ENCODE data around the gene SELENOS. TPM values are rescaled to one million over a fixed set of nuclear protein-coding genes. Genes with fewer than 3 reads are reported as not detected.

The SELENOS gene
- total RNA-seq, 1 experiment from 2014 or later, result 145 TPM

DNA sequence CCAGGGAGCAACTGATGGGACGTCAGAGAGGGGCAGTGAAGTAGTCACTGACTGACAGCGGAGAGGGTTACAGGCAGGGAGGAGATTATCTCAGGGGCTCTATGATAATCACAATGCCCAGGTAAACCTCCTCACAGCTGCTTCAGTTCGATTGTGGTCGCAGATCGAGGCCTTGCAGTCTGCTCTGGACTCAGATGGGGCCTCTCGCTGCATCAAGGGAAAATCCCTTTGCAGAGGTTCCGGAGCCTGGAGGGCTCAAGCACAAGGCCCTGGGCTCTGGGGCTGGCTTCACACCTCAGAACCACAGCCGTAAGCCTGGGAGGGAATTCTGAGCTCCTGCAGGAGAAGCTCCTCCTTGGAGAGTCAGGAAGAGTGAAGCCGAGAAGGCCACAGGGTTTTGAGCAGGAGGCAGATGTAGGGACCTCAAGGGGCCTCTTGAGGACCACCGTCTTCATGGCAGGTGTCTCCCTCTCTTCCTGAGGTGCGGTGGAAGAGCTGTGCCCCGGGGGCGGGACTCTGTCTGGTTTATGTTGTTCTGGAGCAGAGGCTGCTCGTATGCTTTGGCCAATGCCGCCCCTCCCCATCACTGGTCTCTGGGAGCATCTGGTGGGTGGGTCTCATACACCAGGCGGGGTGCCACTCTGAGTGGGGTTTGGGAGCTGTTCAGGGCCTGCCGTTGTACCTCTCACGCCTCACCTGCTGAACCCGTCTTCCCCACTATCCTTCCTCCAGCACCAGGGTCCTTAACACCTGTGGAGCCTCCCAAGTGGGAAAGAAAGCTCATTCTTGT, 37.2 kb upstream of the SELENOS start:
- CTCF ChIA-PET, result interaction anchor here (0.5 kb wide), 1 partner anchor 327 kb away, joined by 3 read pairs; no protein-coding TSS in a partner anchor
- Mint-ChIP-seq H3K4me3 (ENCODE audit: unreplicated experiment) (no peak overlapping the region), H3K4me1 (ENCODE audit: insufficient read depth, unreplicated experiment) (peaks cover 14% of the 10 kb centered on the region), H3K27ac (ENCODE audit: low read depth, unreplicated experiment) (no peak overlapping the region), H3K36me3 (ENCODE audit: insufficient read depth, unreplicated experiment) (peaks cover 8% of the 10 kb centered on the region), H3K27me3 (ENCODE audit: insufficient read depth, unreplicated experiment) (no peaks in the 10 kb centered on the region), H3K9me3 (ENCODE audit: unreplicated experiment) (peaks cover 7% of the 10 kb centered on the region)
- no peak for DNase-seq (ENCODE audit: unreplicated experiment)
- intact Hi-C loops (cut with micrococcal nuclease), result no loop called here
- POLR2A ChIA-PET, result interaction anchor here (0.7 kb wide), 1 partner anchor 133 kb away, joined by 3 read pairs; no protein-coding TSS in a partner anchor
- no TSS peak for BruUV-seq (replicated peaks)
- TF ChIP-seq, protein P1, sequence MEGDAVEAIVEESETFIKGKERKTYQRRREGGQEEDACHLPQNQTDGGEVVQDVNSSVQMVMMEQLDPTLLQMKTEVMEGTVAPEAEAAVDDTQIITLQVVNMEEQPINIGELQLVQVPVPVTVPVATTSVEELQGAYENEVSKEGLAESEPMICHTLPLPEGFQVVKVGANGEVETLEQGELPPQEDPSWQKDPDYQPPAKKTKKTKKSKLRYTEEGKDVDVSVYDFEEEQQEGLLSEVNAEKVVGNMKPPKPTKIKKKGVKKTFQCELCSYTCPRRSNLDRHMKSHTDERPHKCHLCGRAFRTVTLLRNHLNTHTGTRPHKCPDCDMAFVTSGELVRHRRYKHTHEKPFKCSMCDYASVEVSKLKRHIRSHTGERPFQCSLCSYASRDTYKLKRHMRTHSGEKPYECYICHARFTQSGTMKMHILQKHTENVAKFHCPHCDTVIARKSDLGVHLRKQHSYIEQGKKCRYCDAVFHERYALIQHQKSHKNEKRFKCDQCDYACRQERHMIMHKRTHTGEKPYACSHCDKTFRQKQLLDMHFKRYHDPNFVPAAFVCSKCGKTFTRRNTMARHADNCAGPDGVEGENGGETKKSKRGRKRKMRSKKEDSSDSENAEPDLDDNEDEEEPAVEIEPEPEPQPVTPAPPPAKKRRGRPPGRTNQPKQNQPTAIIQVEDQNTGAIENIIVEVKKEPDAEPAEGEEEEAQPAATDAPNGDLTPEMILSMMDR (IDR thresholded peaks at IDR 0.05; ENCODE audit: unreplicated experiment), result no peak

GRCh38 chr15:101313041-101313761, 35.9 kb upstream of the SELENOS start:
- DNase-seq (ENCODE audit: unreplicated experiment), result no peak
- POLR2A ChIA-PET, result no interaction called here
- peaks cover 8% of the 10 kb centered on the region for H3K36me3 Mint-ChIP-seq (ENCODE audit: insufficient read depth, unreplicated experiment)
- CTCF ChIA-PET, result interaction anchor here (1.0 to 1.6 kb wide), 2 partner anchors 39 to 328 kb away, joined by 3 to 4 read pairs; no protein-coding TSS in a partner anchor
- TF ChIP-seq, protein P1 (IDR thresholded peaks at IDR 0.05; ENCODE audit: unreplicated experiment), result no peak
- peaks cover 7% of the 10 kb centered on the region for H3K9me3 Mint-ChIP-seq (ENCODE audit: unreplicated experiment)
- H3K4me1 Mint-ChIP-seq (ENCODE audit: insufficient read depth, unreplicated experiment), result peaks cover 4% of the 10 kb centered on the region
- BruUV-seq (replicated peaks), result no TSS peak
- intact Hi-C loops (cut with micrococcal nuclease), result no loop called here
- no peak overlapping the region for H3K27ac Mint-ChIP-seq (ENCODE audit: low read depth, unreplicated experiment)
- no peak overlapping the region for H3K4me3 Mint-ChIP-seq (ENCODE audit: unreplicated experiment)
- no peaks in the 10 kb centered on the region for H3K27me3 Mint-ChIP-seq (ENCODE audit: insufficient read depth, unreplicated experiment)

GRCh38 chr15:101310508-101310907, 33.2 kb upstream of the SELENOS start:
- Mint-ChIP-seq H3K27ac (ENCODE audit: low read depth, unreplicated experiment) (no peak overlapping the region), H3K27me3 (ENCODE audit: insufficient read depth, unreplicated experiment) (no peaks in the 10 kb centered on the region), H3K9me3 (ENCODE audit: unreplicated experiment) (peaks cover 7% of the 10 kb centered on the region), H3K36me3 (ENCODE audit: insufficient read depth, unreplicated experiment) (no peaks in the 10 kb centered on the region), H3K4me3 (ENCODE audit: unreplicated experiment) (no peak overlapping the region), H3K4me1 (ENCODE audit: insufficient read depth, unreplicated experiment) (no peaks in the 10 kb centered on the region)
- TF ChIP-seq, protein P1 (IDR thresholded peaks at IDR 0.05; ENCODE audit: unreplicated experiment), result no peak
- BruUV-seq (replicated peaks), result no TSS peak
- POLR2A ChIA-PET, result no interaction called here
- intact Hi-C loops (cut with micrococcal nuclease), result no loop called here
- DNase-seq (ENCODE audit: unreplicated experiment), result no peak
- CTCF ChIA-PET, result interaction anchor here (1.1 kb wide), 1 partner anchor 13 kb away, joined by 3 read pairs; no protein-coding TSS in a partner anchor

DNA sequence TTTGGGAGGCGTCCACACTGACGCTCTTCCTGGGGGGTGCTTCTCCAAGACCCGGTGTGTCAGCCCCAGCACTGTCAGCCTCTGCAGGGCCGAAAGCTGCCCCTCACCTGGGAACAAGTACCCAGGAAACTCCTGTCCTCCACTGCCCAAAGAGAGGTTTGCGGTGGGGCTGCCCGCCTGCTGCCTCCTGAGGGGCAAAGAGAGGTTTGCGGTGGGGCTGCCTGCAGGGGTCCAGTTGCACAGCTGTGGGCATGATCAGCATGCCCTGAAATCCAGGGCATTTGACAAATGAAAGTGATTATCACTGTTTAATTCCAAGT, 32.8 kb upstream of the SELENOS start:
- POLR2A ChIA-PET, result no interaction called here
- Mint-ChIP-seq H3K4me3 (ENCODE audit: unreplicated experiment) (no peak overlapping the region), H3K36me3 (ENCODE audit: insufficient read depth, unreplicated experiment) (no peaks in the 10 kb centered on the region), H3K9me3 (ENCODE audit: unreplicated experiment) (peaks cover 7% of the 10 kb centered on the region), H3K4me1 (ENCODE audit: insufficient read depth, unreplicated experiment) (no peaks in the 10 kb centered on the region), H3K27me3 (ENCODE audit: insufficient read depth, unreplicated experiment) (no peaks in the 10 kb centered on the region), H3K27ac (ENCODE audit: low read depth, unreplicated experiment) (no peak overlapping the region)
- CTCF ChIA-PET, result interaction anchor here (0.6 to 1.1 kb wide), 2 partner anchors 12 to 348 kb away, joined by 3 to 6 read pairs; no protein-coding TSS in a partner anchor
- DNase-seq (ENCODE audit: unreplicated experiment), result no peak
- TF ChIP-seq, protein P1 (IDR thresholded peaks at IDR 0.05; ENCODE audit: unreplicated experiment), result no peak
- intact Hi-C loops (cut with micrococcal nuclease), result no loop called here
- no TSS peak for BruUV-seq (replicated peaks)
